ENCODE results near the gene SPON2.

DNA sequence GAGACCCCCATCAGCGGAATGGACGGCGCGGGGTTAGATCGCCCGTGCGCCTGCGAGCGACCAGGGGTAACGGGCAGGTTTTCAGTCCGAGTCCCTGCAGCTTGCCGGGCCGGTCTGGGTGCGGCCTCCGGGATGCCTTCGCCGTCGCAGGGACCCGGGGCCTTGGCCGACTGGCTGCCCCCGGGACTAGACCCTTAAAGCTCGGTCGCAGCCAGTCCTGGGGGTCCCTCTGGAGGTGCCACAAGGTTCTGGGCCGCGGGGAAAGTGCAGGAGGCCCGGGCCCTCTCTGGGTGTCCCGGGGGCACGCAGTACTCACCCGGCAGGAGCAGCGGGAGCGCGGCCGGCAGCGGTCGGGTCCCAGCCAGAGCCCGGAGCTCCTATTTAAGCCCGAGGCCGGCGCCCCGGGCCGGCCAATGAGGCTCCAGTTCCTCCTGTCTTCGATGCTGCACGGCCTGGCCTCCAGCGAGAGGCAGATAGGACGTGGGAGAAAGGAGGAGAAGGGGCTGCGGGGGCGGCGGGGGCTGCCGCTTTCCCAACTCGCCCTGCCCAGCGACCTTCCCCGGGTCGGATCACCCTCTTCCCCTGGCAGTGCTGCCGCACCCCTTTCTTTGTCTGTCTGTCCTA, at the start of gene SPON2:
- TF ChIP-seq GLIS3 (CRISPR knock-in tag; IDR thresholded peaks at IDR 0.05) (no peak), ZFP30 (CRISPR knock-in tag; IDR thresholded peaks at IDR 0.05) (no peak), ESRRG (CRISPR knock-in tag; IDR thresholded peaks at IDR 0.05) (no peak), ARNTL (CRISPR knock-in tag; IDR thresholded peaks at IDR 0.05; ENCODE audit: borderline replicate concordance, low read depth) (no peak), SNAI2 (CRISPR knock-in tag; IDR thresholded peaks at IDR 0.05) (no peak), BACH2 (CRISPR knock-in tag; IDR thresholded peaks at IDR 0.05; ENCODE audit: borderline replicate concordance) (no peak), RARB (CRISPR knock-in tag; IDR thresholded peaks at IDR 0.05) (no peak), ZFP3 (CRISPR knock-in tag; IDR thresholded peaks at IDR 0.05) (no peak), CSDC2 (CRISPR knock-in tag; IDR thresholded peaks at IDR 0.05) (no peak), TCF4 (CRISPR knock-in tag; IDR thresholded peaks at IDR 0.05; ENCODE audit: borderline replicate concordance) (no peak), ZNF565 (CRISPR knock-in tag; conservative IDR thresholded peaks at IDR 0.05; ENCODE audit: low read depth) (no peak), OSR1 (CRISPR knock-in tag; IDR thresholded peaks at IDR 0.05) (no peak)
- TF ChIP-seq, protein P1, sequence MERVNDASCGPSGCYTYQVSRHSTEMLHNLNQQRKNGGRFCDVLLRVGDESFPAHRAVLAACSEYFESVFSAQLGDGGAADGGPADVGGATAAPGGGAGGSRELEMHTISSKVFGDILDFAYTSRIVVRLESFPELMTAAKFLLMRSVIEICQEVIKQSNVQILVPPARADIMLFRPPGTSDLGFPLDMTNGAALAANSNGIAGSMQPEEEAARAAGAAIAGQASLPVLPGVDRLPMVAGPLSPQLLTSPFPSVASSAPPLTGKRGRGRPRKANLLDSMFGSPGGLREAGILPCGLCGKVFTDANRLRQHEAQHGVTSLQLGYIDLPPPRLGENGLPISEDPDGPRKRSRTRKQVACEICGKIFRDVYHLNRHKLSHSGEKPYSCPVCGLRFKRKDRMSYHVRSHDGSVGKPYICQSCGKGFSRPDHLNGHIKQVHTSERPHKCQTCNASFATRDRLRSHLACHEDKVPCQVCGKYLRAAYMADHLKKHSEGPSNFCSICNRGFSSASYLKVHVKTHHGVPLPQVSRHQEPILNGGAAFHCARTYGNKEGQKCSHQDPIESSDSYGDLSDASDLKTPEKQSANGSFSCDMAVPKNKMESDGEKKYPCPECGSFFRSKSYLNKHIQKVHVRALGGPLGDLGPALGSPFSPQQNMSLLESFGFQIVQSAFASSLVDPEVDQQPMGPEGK (CRISPR knock-in tag; IDR thresholded peaks at IDR 0.05; ENCODE audit: borderline replicate concordance), result no peak
